H9 (cell line): Measurements from ENCODE around the gene PRIMPOL. TPM values are rescaled to one million over a fixed set of nuclear protein-coding genes. Genes with fewer than 3 reads are reported as not detected.

ENCODE experiments used
- DNase-seq: peaks from one replicate; pipeline ENCODE4 v3.0.0-alpha.2; 2017
- H2AFZ ChIP-seq: one replicate; pipeline ENCODE4 v1.6.1; 2013; ENCODE audit warnings: mild to moderate bottlenecking, low read length, control low read depth, moderate library complexity
- H2AK5ac ChIP-seq: 2 replicates; pipeline ENCODE4 v1.6.1; 2013; ENCODE audit warnings: low read length, control low read depth, mixed read lengths; ENCODE audit not compliant: insufficient read length
- H2BK120ac ChIP-seq: one replicate; pipeline ENCODE4 v1.6.1; 2013; ENCODE audit warnings: low read depth, mild to moderate bottlenecking, low read length, control low read depth, inconsistent platforms; ENCODE audit not compliant: poor library complexity, severe bottlenecking
- H2BK12ac ChIP-seq: 2 replicates; pipeline ENCODE4 v1.6.1; 2013; ENCODE audit warnings: low read length, control low read depth, mixed read lengths, low read depth; ENCODE audit not compliant: insufficient read length
- H2BK15ac ChIP-seq: 2 replicates; pipeline ENCODE4 v1.6.1; 2013; ENCODE audit warnings: low read depth, low read length, control low read depth
- H2BK20ac ChIP-seq: one replicate; pipeline ENCODE4 v1.6.1; 2013; ENCODE audit warnings: low read depth, mild to moderate bottlenecking, low read length, control low read depth, inconsistent platforms; ENCODE audit not compliant: poor library complexity, severe bottlenecking
- H2BK5ac ChIP-seq: 2 replicates; pipeline ENCODE4 v1.6.1; 2013; ENCODE audit warnings: low read length, control low read depth, mixed read lengths; ENCODE audit not compliant: insufficient read length
- H3K14ac ChIP-seq: 2 replicates; pipeline ENCODE4 v1.6.1; 2013; ENCODE audit warnings: low read length, control low read depth; ENCODE audit not compliant: insufficient read depth
- H3K18ac ChIP-seq: 2 replicates; pipeline ENCODE4 v1.6.1; 2013; ENCODE audit warnings: low read depth, mild to moderate bottlenecking, mixed read lengths, low read length, control low read depth; ENCODE audit not compliant: insufficient read length
- H3K23ac ChIP-seq: 2 replicates; pipeline ENCODE4 v1.6.1; 2013; ENCODE audit warnings: low read length, control low read depth, mixed read lengths, low read depth; ENCODE audit not compliant: insufficient read length
- H3K23me2 ChIP-seq: 2 replicates; pipeline ENCODE4 v1.6.1; 2013; ENCODE audit warnings: low read depth, mild to moderate bottlenecking, mixed read lengths, low read length, control low read depth; ENCODE audit not compliant: insufficient read length, poor library complexity, severe bottlenecking
- H3K27ac ChIP-seq: 2 replicates; pipeline ENCODE4 v1.5.1; 2013; ENCODE audit warnings: low read length, control low read depth, mixed read lengths, low read depth; ENCODE audit not compliant: insufficient read length
- H3K27me3 ChIP-seq: 2 replicates; pipeline ENCODE4 v1.6.1; 2013; ENCODE audit warnings: low read length, control low read depth, inconsistent platforms; ENCODE audit not compliant: insufficient read depth
- H3K4ac ChIP-seq: 2 replicates; pipeline ENCODE4 v1.6.1; 2013; ENCODE audit warnings: low read depth, mild to moderate bottlenecking, control low read depth, inconsistent platforms, low read length, moderate library complexity
- H3K4me1 ChIP-seq: 2 replicates; pipeline ENCODE4 v1.6.1; 2013; ENCODE audit warnings: low read length, control low read depth, inconsistent platforms; ENCODE audit not compliant: insufficient read depth
- H3K4me2 ChIP-seq: 2 replicates; pipeline ENCODE4 v1.6.1; 2013; ENCODE audit warnings: low read length, control low read depth, mixed read lengths; ENCODE audit not compliant: insufficient read length, insufficient read depth
- H3K56ac ChIP-seq: 2 replicates; pipeline ENCODE4 v1.6.1; 2013; ENCODE audit warnings: low read depth, mild to moderate bottlenecking, mixed read lengths, low read length, control low read depth; ENCODE audit not compliant: insufficient read length
- H3K79me1 ChIP-seq: 2 replicates; pipeline ENCODE4 v1.6.1; 2013; ENCODE audit warnings: low read depth, mild to moderate bottlenecking, moderate library complexity, low read length, control low read depth, inconsistent platforms; ENCODE audit not compliant: insufficient read depth, poor library complexity, severe bottlenecking
- H3K79me2 ChIP-seq: 2 replicates; pipeline ENCODE4 v1.6.1; 2013; ENCODE audit warnings: low read length, control low read depth, inconsistent platforms; ENCODE audit not compliant: insufficient read depth
- H3K9ac ChIP-seq: 2 replicates; pipeline ENCODE4 v1.6.1; 2013; ENCODE audit warnings: low read length, control low read depth, mixed read lengths; ENCODE audit not compliant: insufficient read length; ENCODE audit errors: extremely low read depth
- H3K9me3 ChIP-seq: one replicate; pipeline ENCODE4 v1.6.1; 2013; ENCODE audit warnings: low read depth, low read length, inconsistent platforms; ENCODE audit not compliant: control insufficient read depth
- H3T11ph ChIP-seq: one replicate; pipeline ENCODE4 v1.6.1; 2013; ENCODE audit warnings: mild to moderate bottlenecking, low read length, control low read depth, inconsistent platforms
- H4K20me1 ChIP-seq: one replicate; pipeline ENCODE4 v1.6.1; 2013; ENCODE audit not compliant: control insufficient read depth, insufficient read length, insufficient read depth
- H4K5ac ChIP-seq: 2 replicates; pipeline ENCODE4 v1.6.1; 2013; ENCODE audit warnings: low read depth, mild to moderate bottlenecking, mixed read lengths, low read length, control low read depth; ENCODE audit not compliant: insufficient read length
- H4K8ac ChIP-seq: replicated peaks from 2 replicates; pipeline ENCODE4 v1.6.1; 2013; ENCODE audit warnings: low read length, control low read depth, mixed read lengths, low read depth; ENCODE audit not compliant: insufficient read length
- H4K91ac ChIP-seq: 2 replicates; pipeline ENCODE4 v1.6.1; 2013; ENCODE audit warnings: low read depth, mild to moderate bottlenecking, moderate library complexity, mixed read lengths, low read length, control low read depth; ENCODE audit not compliant: insufficient read length
- H3K27ac Mint-ChIP-seq, 3 experiments: 2 replicates in 2 of 3; 3 replicates in 1 of 3; pipeline ENCODE4 v1.8.0; 2020 to 2021; ENCODE audit warnings: mixed read lengths in 3 of 3, mild to moderate bottlenecking in 1 of 3, moderate library complexity in 1 of 3
- H3K27me3 Mint-ChIP-seq: 2 replicates; pipeline ENCODE4 v1.8.0; 2021; ENCODE audit warnings: low read depth, mild to moderate bottlenecking, moderate library complexity, mixed read lengths
- H3K36me3 Mint-ChIP-seq, 3 experiments: 2 replicates in 2 of 3; 3 replicates in 1 of 3; pipeline ENCODE4 v1.8.0; 2020 to 2021; ENCODE audit warnings: low read depth in 3 of 3, mixed read lengths in 3 of 3; ENCODE audit not compliant: insufficient read depth in 1 of 3
- H3K4me1 Mint-ChIP-seq, 2 experiments: 2 replicates each; pipeline ENCODE4 v1.8.0; 2020; ENCODE audit warnings: mixed read lengths in 2 of 2
- H3K4me3 Mint-ChIP-seq, 2 experiments: 2 replicates in 1 of 2; 3 replicates in 1 of 2; pipeline ENCODE4 v1.8.0; 2020 to 2021; ENCODE audit warnings: mild to moderate bottlenecking in 2 of 2, mixed read lengths in 2 of 2, moderate library complexity in 1 of 2
- H3K9me3 Mint-ChIP-seq, 2 experiments: 2 replicates in 1 of 2; 3 replicates in 1 of 2; pipeline ENCODE4 v1.8.0; 2020; ENCODE audit warnings: mild to moderate bottlenecking in 2 of 2, mixed read lengths in 2 of 2, moderate library complexity in 1 of 2
- WGBS: extraction: QIAGEN DNeasy Blood & Tissue Kit; methylation state at CpG from one replicate; pipeline ENCODE4 v1.1.7; 2013; ENCODE audit warnings: missing lambda C conversion rate, low lambda C conversion rate, mixed read lengths; ENCODE audit not compliant: insufficient read length; ENCODE audit errors: extremely low coverage; 5-methylcytosine and 5-hydroxymethylcytosine counted together
- total RNA-seq: library from RNA; stranded (reverse); gene quantifications from 2 replicates; pipeline ENCODE4 v1.2.1, GENCODE V29; 2021
- TF ChIP-seq, protein P1 (sequence below): fragments of 200-600 bp; sonication (generic); conservative IDR thresholded peaks from 3 replicates; pipeline ENCODE4 v1.8.0; 2021; ENCODE audit warnings: antibody characterized with exemption, mild to moderate bottlenecking

Gene PRIMPOL
- total RNA-seq, 1 experiment from 2014 or later: 4.9 TPM

DNA sequence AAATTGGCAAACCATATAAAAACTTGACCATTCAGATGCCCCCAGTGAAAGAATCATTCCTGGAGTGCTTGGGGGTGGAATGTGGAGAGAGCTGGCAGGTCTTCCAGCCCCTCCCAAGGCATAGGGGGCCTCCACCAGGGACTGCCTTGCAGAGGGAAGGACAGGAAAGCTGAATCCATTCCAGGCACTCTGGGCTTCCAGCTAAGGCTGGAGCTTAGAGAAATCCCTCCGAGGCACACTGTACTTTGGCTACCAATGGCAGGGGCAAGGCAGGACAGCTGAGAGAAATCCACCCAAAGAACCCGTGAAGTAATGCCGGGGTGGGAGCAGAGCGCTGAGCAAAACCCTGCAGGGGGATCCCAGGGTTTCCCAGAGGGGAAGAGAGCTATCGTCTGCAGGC lies 80.4 kb downstream of the PRIMPOL start:
- Histone ChIP-seq H2AK5ac (no peak overlapping the region), H4K20me1 (no peaks in the 10 kb centered on the region), H3K4me1 (no peaks in the 10 kb centered on the region; the same call in 1 of the 2 replicates), H3K14ac (no peak overlapping the region), H2BK15ac (no peak overlapping the region), H4K5ac (no peak overlapping the region), H3K56ac (no peak overlapping the region), H3K27ac (no peak overlapping the region), H4K91ac (no peak overlapping the region), H2BK20ac (no peak overlapping the region), H2AFZ (no peak overlapping the region), H3K23me2 (peaks cover 4% of the 10 kb centered on the region), H3T11ph (no peak overlapping the region), H4K8ac (no peak overlapping the region), H3K23ac (no peak overlapping the region), H3K9ac (no peak overlapping the region), H3K9me3 (no peaks in the 10 kb centered on the region), H2BK5ac (no peak overlapping the region), H2BK120ac (no peak overlapping the region), H3K79me1 (peaks cover 6% of the 10 kb centered on the region), H3K4ac (no peak overlapping the region), H2BK12ac (no peak overlapping the region), H3K4me2 (no peak overlapping the region), H3K79me2 (peaks cover 17% of the 10 kb centered on the region; the same call in 1 of the 2 replicates), H3K27me3 (no peaks in the 10 kb centered on the region), H3K18ac (no peak overlapping the region)
- Mint-ChIP-seq H3K9me3 (no peaks in the 10 kb centered on the region), H3K36me3 (peaks cover 38 to 76% (median 71%) of the 10 kb centered on the region in 3 experiments), H3K4me3 (no peak overlapping the region), H3K27me3 (no peaks in the 10 kb centered on the region), H3K4me1 (peaks cover 24 to 31% of the 10 kb centered on the region in 2 experiments), H3K27ac (peak overlapping the region in 1 of 3 experiments; percentile 49; a peak in 1 of 7 replicates)
- no peak for DNase-seq
- no CpG with 5 or more reads among the region's 5 CpGs for WGBS
- TF ChIP-seq, protein P1, sequence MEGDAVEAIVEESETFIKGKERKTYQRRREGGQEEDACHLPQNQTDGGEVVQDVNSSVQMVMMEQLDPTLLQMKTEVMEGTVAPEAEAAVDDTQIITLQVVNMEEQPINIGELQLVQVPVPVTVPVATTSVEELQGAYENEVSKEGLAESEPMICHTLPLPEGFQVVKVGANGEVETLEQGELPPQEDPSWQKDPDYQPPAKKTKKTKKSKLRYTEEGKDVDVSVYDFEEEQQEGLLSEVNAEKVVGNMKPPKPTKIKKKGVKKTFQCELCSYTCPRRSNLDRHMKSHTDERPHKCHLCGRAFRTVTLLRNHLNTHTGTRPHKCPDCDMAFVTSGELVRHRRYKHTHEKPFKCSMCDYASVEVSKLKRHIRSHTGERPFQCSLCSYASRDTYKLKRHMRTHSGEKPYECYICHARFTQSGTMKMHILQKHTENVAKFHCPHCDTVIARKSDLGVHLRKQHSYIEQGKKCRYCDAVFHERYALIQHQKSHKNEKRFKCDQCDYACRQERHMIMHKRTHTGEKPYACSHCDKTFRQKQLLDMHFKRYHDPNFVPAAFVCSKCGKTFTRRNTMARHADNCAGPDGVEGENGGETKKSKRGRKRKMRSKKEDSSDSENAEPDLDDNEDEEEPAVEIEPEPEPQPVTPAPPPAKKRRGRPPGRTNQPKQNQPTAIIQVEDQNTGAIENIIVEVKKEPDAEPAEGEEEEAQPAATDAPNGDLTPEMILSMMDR: no peak
